RWPE2 (cell line): ENCODE measurements around the gene DDI1.

Experiments used
- ATAC-seq: fragments of 200-7000 bp; cut with Tn5 transposase; 3 replicates; pipeline ENCODE4 v1.9.1; 2021; ENCODE audit warnings: low read depth
- DNase-seq: peaks from one replicate; pipeline ENCODE4 v3.0.0-alpha.2; 2020; ENCODE audit warnings: low spot score
- H3K27ac ChIP-seq: fragments of 450-650 bp; 2 replicates; pipeline ENCODE4 v1.5.1; 2017; ENCODE audit warnings: mild to moderate bottlenecking; ENCODE audit not compliant: poor library complexity, severe bottlenecking
- H3K27me3 ChIP-seq: fragments of 250-450 bp; sonication (Bioruptor Pico); 2 replicates; pipeline ENCODE4 v1.5.1; 2021; ENCODE audit warnings: mild to moderate bottlenecking, moderate library complexity; ENCODE audit not compliant: insufficient read depth, poor library complexity, severe bottlenecking
- H3K36me3 ChIP-seq: fragments of 250-450 bp; sonication (Bioruptor Pico); 2 replicates; pipeline ENCODE4 v1.5.1; 2020; ENCODE audit warnings: low read depth, mild to moderate bottlenecking, moderate library complexity
- H3K4me1 ChIP-seq: fragments of 250-450 bp; sonication (Bioruptor Pico); 2 replicates; pipeline ENCODE4 v1.5.1; 2021; ENCODE audit warnings: mild to moderate bottlenecking, moderate library complexity; ENCODE audit not compliant: insufficient read depth, poor library complexity, severe bottlenecking
- H3K4me3 ChIP-seq: fragments of 250-450 bp; sonication (Bioruptor Pico); 2 replicates; pipeline ENCODE4 v1.5.1; 2021; ENCODE audit warnings: mild to moderate bottlenecking, moderate library complexity; ENCODE audit not compliant: severe bottlenecking
- H3K9me3 ChIP-seq: fragments of 250-450 bp; sonication (Bioruptor Pico); 2 replicates; pipeline ENCODE4 v1.5.1; 2021; ENCODE audit warnings: mild to moderate bottlenecking, moderate library complexity; ENCODE audit not compliant: severe bottlenecking
- CTCF ChIP-seq: fragments of 450-650 bp; IDR thresholded peaks from one replicate; pipeline ENCODE4 v1.5.1; 2017; ENCODE audit warnings: mild to moderate bottlenecking, moderate library complexity; ENCODE audit not compliant: poor library complexity, severe bottlenecking

Gene DDI1

GRCh38 chr11:104033561-104033960 is 2.9 kb upstream of the DDI1 start:
- peaks cover 15% of the 10 kb centered on the region for H3K4me1 ChIP-seq

GRCh38 chr11:104036995-104037394 is 555 bp downstream of the DDI1 start:
- no peak for DNase-seq
- Histone ChIP-seq H3K27me3 (no peaks in the 10 kb centered on the region), H3K4me1 (peaks cover 15% of the 10 kb centered on the region), H3K27ac (no peak overlapping the region), H3K4me3 (no peak overlapping the region), H3K36me3 (no peaks in the 10 kb centered on the region), H3K9me3 (no peaks in the 10 kb centered on the region)
- ATAC-seq = no peak
- TF ChIP-seq CTCF = no peak

More at GRCh38 chr11:104033561-104033960, 2.9 kb upstream of the DDI1 start:
- H3K27me3 ChIP-seq = no peaks in the 10 kb centered on the region
- ATAC-seq (no peak), DNase-seq (no peak)
- no peak overlapping the region for H3K4me3 ChIP-seq
- H3K27ac ChIP-seq = no peak overlapping the region
- no peaks in the 10 kb centered on the region for H3K9me3 ChIP-seq
- TF ChIP-seq CTCF = no peak
- H3K36me3 ChIP-seq = no peaks in the 10 kb centered on the region

GRCh38 chr11:104041792-104042191 is 5.4 kb downstream of the DDI1 start:
- H3K36me3 ChIP-seq = no peaks in the 10 kb centered on the region
- no peak for TF ChIP-seq CTCF
- H3K27ac ChIP-seq = no peak overlapping the region
- H3K4me1 ChIP-seq = no peaks in the 10 kb centered on the region
- no peaks in the 10 kb centered on the region for H3K27me3 ChIP-seq
- H3K9me3 ChIP-seq = no peaks in the 10 kb centered on the region
- no peak for DNase-seq
- no peak overlapping the region for H3K4me3 ChIP-seq
- no peak for ATAC-seq

- H3K27me3 ChIP-seq = no peaks in the 10 kb centered on the region
- no peaks in the 10 kb centered on the region for H3K4me1 ChIP-seq
- H3K4me3 ChIP-seq = no peak overlapping the region
- no peaks in the 10 kb centered on the region for H3K9me3 ChIP-seq
- no peaks in the 10 kb centered on the region for H3K36me3 ChIP-seq
- ATAC-seq = no peak
- TF ChIP-seq CTCF = no peak
- no peak for DNase-seq
- no peak overlapping the region for H3K27ac ChIP-seq
Measured at GRCh38 chr11:104043142-104043541, 6.7 kb downstream of the DDI1 start.

GRCh38 chr11:104043678-104044239 is 7.3 kb downstream of the DDI1 start:
- TF ChIP-seq CTCF = no peak
- Histone ChIP-seq H3K27ac (no peak overlapping the region), H3K36me3 (no peaks in the 10 kb centered on the region)

More at GRCh38 chr11:104043678-104044239, 7.3 kb downstream of the DDI1 start:
- Histone ChIP-seq H3K9me3 (no peaks in the 10 kb centered on the region), H3K27me3 (no peaks in the 10 kb centered on the region), H3K4me3 (no peak overlapping the region), H3K4me1 (no peaks in the 10 kb centered on the region)
- DNase-seq (no peak), ATAC-seq (no peak)
